ENCODE results near the gene F8.

Gene F8

GRCh38 chrX:155022585-155022984 is at the start of gene F8:
TSS of gene F8 (minus strand) at chrX:155022723. CDS start at chrX:155022552, 171 bp downstream.
- Histone ChIP-seq H4K20me1 (no peaks in the 10 kb centered on the region), H3K9me3 (no peaks in the 10 kb centered on the region), H3K27ac (no peak within 1 kb of the TSS), H3K4me3 (no peak within 1 kb of the TSS), H3K36me3 (no peaks in the 10 kb centered on the region), H3K4me1 (no peaks in the 10 kb centered on the region), H3K4me2 (no peak within 1 kb of the TSS), H3K27me3 (peaks cover 53% of the 10 kb centered on the region), H3K9ac (no peak within 1 kb of the TSS)
- TF ChIP-seq Cebpa-rat (IDR thresholded peaks at IDR 0.05): no peak

DNA sequence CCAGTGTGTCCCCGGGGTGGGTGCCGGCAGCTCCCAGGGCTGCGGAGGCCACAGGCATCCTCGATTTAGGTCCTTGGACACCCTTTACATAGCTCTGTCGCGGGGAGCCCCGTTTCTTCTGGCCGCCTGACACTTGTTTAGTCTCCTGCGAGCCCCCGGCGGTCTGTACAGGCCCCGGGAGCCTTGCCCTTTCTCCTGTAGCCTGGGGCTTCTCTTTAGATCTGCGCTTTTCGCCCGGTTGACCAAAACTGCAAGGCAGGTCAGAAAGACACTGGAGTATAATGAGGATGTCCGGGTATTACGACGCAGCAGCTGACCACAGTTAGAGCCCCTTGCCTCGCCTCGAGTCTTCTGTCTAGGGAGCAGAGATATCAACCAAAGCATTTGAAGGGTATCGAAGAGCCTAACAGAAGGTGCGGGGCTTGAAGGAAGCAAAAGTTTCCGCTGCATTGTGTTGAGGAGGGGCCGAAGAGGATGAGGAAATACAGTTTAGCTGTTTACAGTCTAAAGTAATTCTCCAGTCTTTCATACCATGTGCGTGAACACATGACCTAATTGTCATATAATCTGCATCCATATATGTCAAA is 49.3 kb upstream of the F8 start:
- peak overlapping the region; percentile 77 for H3K4me3 ChIP-seq
- H3K9me3 ChIP-seq: no peaks in the 10 kb centered on the region
- H3K4me1 ChIP-seq: peaks cover 27% of the 10 kb centered on the region
- H3K4me2 ChIP-seq: peak overlapping the region; percentile 42
- peak overlapping the region; percentile 77 for H3K27ac ChIP-seq
- peaks cover 16% of the 10 kb centered on the region for H3K36me3 ChIP-seq
- H4K20me1 ChIP-seq: 0 out of 2 replicates have a peak, but pooled peaks cover 19% of the 10 kb centered on the region
- H3K27me3 ChIP-seq: peaks cover 75% of the 10 kb centered on the region
- TF ChIP-seq Cebpa-rat (IDR thresholded peaks at IDR 0.05): no peak
- H3K9ac ChIP-seq: peak overlapping the region; percentile 86

- Histone ChIP-seq H3K4me2 (peak within 1 kb of the TSS; percentile 61), H3K4me1 (peaks cover 27% of the 10 kb centered on the region), H3K4me3 (peak within 1 kb of the TSS; percentile 77), H4K20me1 (0 out of 2 replicates have a peak, but pooled peaks cover 21% of the 10 kb centered on the region), H3K27me3 (peaks cover 75% of the 10 kb centered on the region), H3K36me3 (peaks cover 10% of the 10 kb centered on the region), H3K9ac (peak within 1 kb of the TSS; percentile 86), H3K9me3 (no peaks in the 10 kb centered on the region), H3K27ac (peak within 1 kb of the TSS; percentile 77)
- no peak for TF ChIP-seq Cebpa-rat (IDR thresholded peaks at IDR 0.05)
Observed at GRCh38 chrX:155070975-155071693, 48.6 kb upstream of the F8 start, which contains the start of the genes BRCC3, CMC4 and MTCP1. TSS of gene BRCC3 (plus strand) at chrX:155071508. CDS start at chrX:155071528, 20 bp downstream. TSS of gene CMC4 (minus strand) at chrX:155071136. CDS start at chrX:155064023, 7,113 bp downstream. TSS of gene MTCP1 (minus strand) at chrX:155071136. CDS start at chrX:155066010, 5,126 bp downstream.

- H3K4me1 ChIP-seq: peaks cover 27% of the 10 kb centered on the region
- H4K20me1 ChIP-seq: 0 out of 2 replicates have a peak, but pooled peaks cover 19% of the 10 kb centered on the region
- H3K36me3 ChIP-seq: peaks cover 4% of the 10 kb centered on the region; the same call in 1 of the 2 replicates
- H3K4me3 ChIP-seq: peak overlapping the region; percentile 77
- TF ChIP-seq Cebpa-rat (IDR thresholded peaks at IDR 0.05): no peak
- peak overlapping the region; percentile 71 for H3K27ac ChIP-seq
- no peaks in the 10 kb centered on the region for H3K9me3 ChIP-seq
- H3K9ac ChIP-seq: peak overlapping the region; percentile 80
- peak overlapping the region; percentile 61 for H3K4me2 ChIP-seq
- peaks cover 75% of the 10 kb centered on the region for H3K27me3 ChIP-seq
Observed at GRCh38 chrX:155070663-155070974, 48.1 kb upstream of the F8 start.

- Histone ChIP-seq H3K4me2 (peak overlapping the region; percentile 61), H3K36me3 (peaks cover 4% of the 10 kb centered on the region; the same call in 1 of the 2 replicates), H4K20me1 (0 out of 2 replicates have a peak, but pooled peaks cover 14% of the 10 kb centered on the region), H3K27ac (peak overlapping the region; percentile 71; the same call in 1 of the 2 replicates), H3K27me3 (peaks cover 75% of the 10 kb centered on the region), H3K9ac (peak overlapping the region; percentile 80), H3K4me3 (peak overlapping the region; percentile 77), H3K4me1 (peaks cover 27% of the 10 kb centered on the region), H3K9me3 (no peaks in the 10 kb centered on the region)
- TF ChIP-seq Cebpa-rat (IDR thresholded peaks at IDR 0.05): no peak
Observed at GRCh38 chrX:155070038-155070437, 47.5 kb upstream of the F8 start.

- H3K4me3 ChIP-seq: peak overlapping the region; percentile 77
- no peaks in the 10 kb centered on the region for H3K9me3 ChIP-seq
- H3K27me3 ChIP-seq: peaks cover 79% of the 10 kb centered on the region
- H3K9ac ChIP-seq: no peak overlapping the region; the same call in 1 of the 2 replicates
- H3K4me1 ChIP-seq: peaks cover 27% of the 10 kb centered on the region
- no peak overlapping the region for H3K27ac ChIP-seq
- TF ChIP-seq Cebpa-rat (IDR thresholded peaks at IDR 0.05): no peak
- peak overlapping the region; percentile 61 for H3K4me2 ChIP-seq
- peaks cover 4% of the 10 kb centered on the region; the same call in 1 of the 2 replicates for H3K36me3 ChIP-seq
- 0 out of 2 replicates have a peak, but pooled peaks cover 12% of the 10 kb centered on the region for H4K20me1 ChIP-seq
Observed at GRCh38 chrX:155069414-155069813, 46.9 kb upstream of the F8 start.

- peaks cover 19% of the 10 kb centered on the region for H3K4me1 ChIP-seq
- H3K27ac ChIP-seq: no peak overlapping the region
- 0 out of 2 replicates have a peak, but pooled peaks cover 12% of the 10 kb centered on the region for H4K20me1 ChIP-seq
- H3K4me2 ChIP-seq: no peak overlapping the region
- no peak for TF ChIP-seq Cebpa-rat (IDR thresholded peaks at IDR 0.05)
- H3K27me3 ChIP-seq: peaks cover 78% of the 10 kb centered on the region
- H3K9me3 ChIP-seq: no peaks in the 10 kb centered on the region
- no peaks in the 10 kb centered on the region for H3K36me3 ChIP-seq
- no peak overlapping the region for H3K4me3 ChIP-seq
- H3K9ac ChIP-seq: no peak overlapping the region
Observed at GRCh38 chrX:155068165-155068564, 45.6 kb upstream of the F8 start.

GRCh38 chrX:155065035-155065734 is 42.7 kb upstream of the F8 start:
- Histone ChIP-seq H4K20me1 (0 out of 2 replicates have a peak, but pooled peaks cover 12% of the 10 kb centered on the region), H3K9ac (no peak overlapping the region), H3K4me1 (peaks cover 9% of the 10 kb centered on the region), H3K9me3 (no peaks in the 10 kb centered on the region), H3K4me2 (no peak overlapping the region), H3K36me3 (peaks cover 5% of the 10 kb centered on the region; the same call in 1 of the 2 replicates), H3K4me3 (no peak overlapping the region), H3K27ac (no peak overlapping the region), H3K27me3 (peaks cover 96% of the 10 kb centered on the region)
- no peak for TF ChIP-seq Cebpa-rat (IDR thresholded peaks at IDR 0.05)

DNA sequence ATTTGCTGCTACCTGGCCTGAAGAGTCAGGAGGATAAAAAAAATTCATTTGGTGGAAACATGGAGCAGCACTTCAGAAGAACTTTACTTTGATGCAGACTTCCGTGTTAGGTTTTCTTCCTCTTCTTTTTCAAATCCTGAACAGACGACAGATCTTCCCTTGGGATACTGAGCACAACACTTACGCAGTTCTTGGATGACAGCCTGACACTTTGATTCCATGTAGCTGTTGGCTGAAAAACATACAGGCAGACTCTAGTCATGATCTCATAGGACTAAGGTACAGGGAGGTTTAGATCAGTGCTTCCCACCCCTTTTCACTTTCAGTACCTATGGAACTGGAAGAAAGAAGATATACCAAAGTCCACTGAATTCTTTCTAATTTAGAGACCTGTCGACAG is 39.2 kb upstream of the F8 start:
- Histone ChIP-seq H3K27ac (no peak overlapping the region), H3K9ac (no peak overlapping the region), H3K4me3 (no peak overlapping the region), H3K9me3 (no peaks in the 10 kb centered on the region), H3K4me1 (no peaks in the 10 kb centered on the region), H4K20me1 (peaks cover 20% of the 10 kb centered on the region; the same call in 1 of the 2 replicates), H3K4me2 (no peak overlapping the region), H3K36me3 (peaks cover 19% of the 10 kb centered on the region), H3K27me3 (peaks cover 97% of the 10 kb centered on the region)
- no peak for TF ChIP-seq Cebpa-rat (IDR thresholded peaks at IDR 0.05)
